HK-2 (cell line): Measurements from ENCODE around the gene EPAS1.

Experiments used
- DNase-seq: peaks from one replicate; pipeline ENCODE4 v3.0.0-alpha.2; 2018; ENCODE audit not compliant: unreplicated experiment

Gene EPAS1

GRCh38 chr2:46339676-46340459 lies 42.7 kb downstream of the EPAS1 start:
- no peak for DNase-seq

GRCh38 chr2:46340740-46341420 lies 43.7 kb downstream of the EPAS1 start:
- DNase-seq: no peak

- DNase-seq: no peak
These were observed 45.5 kb downstream of the EPAS1 start for GRCh38 chr2:46342566-46343315.

- DNase-seq: no peak
These were observed 47.5 kb downstream of the EPAS1 start for GRCh38 chr2:46344706-46345105.

GRCh38 chr2:46345775-46346174 lies 48.6 kb downstream of the EPAS1 start:
- DNase-seq: no peak

GRCh38 chr2:46346719-46347118 lies 49.5 kb downstream of the EPAS1 start:
- DNase-seq: no peak

GRCh38 chr2:46347648-46348280 lies 50.6 kb downstream of the EPAS1 start:
- DNase-seq: no peak

GRCh38 chr2:46349115-46349547 lies 51.9 kb downstream of the EPAS1 start:
- DNase-seq: no peak

- DNase-seq: no peak
These were observed 53.0 kb downstream of the EPAS1 start for GRCh38 chr2:46350029-46350689.

GRCh38 chr2:46351098-46351749 lies 54.0 kb downstream of the EPAS1 start:
- no peak for DNase-seq

- DNase-seq: no peak
These were observed 54.5 kb downstream of the EPAS1 start for GRCh38 chr2:46351750-46352138.

- no peak for DNase-seq
These were observed 55.4 kb downstream of the EPAS1 start for GRCh38 chr2:46352621-46353020.

- DNase-seq: no peak
These were observed 56.3 kb downstream of the EPAS1 start for GRCh38 chr2:46353509-46353908.

- DNase-seq: no peak
These were observed 58.5 kb downstream of the EPAS1 start for GRCh38 chr2:46355756-46356155.

- no peak for DNase-seq
These were observed 59.8 kb downstream of the EPAS1 start for GRCh38 chr2:46356991-46357390.

- DNase-seq: no peak
These were observed 61.5 kb downstream of the EPAS1 start for GRCh38 chr2:46358713-46359112.

GRCh38 chr2:46360303-46360702 lies 63.1 kb downstream of the EPAS1 start:
- no peak for DNase-seq

GRCh38 chr2:46361920-46362666 lies 64.9 kb downstream of the EPAS1 start:
- DNase-seq: no peak

- DNase-seq: no peak
These were observed 65.4 kb downstream of the EPAS1 start for GRCh38 chr2:46362667-46363012.

- DNase-seq: no peak
These were observed 66.4 kb downstream of the EPAS1 start for GRCh38 chr2:46363535-46364170.
